HG03354 (cell line): ENCODE measurements around the gene ELMO1.

Source experiments
- ATAC-seq: cut with Tn5 transposase; IDR thresholded peaks from one replicate; pipeline ENCODE4 v1.9.1; 2021; ENCODE audit warnings: mild to moderate bottlenecking; ENCODE audit not compliant: unreplicated experiment, poor library complexity, severe bottlenecking

ELMO1 gene

GRCh38 chr7:37096341-37096740 is 352.3 kb downstream of the ELMO1 start:
- no peak for ATAC-seq

GRCh38 chr7:37095122-37095521 is 353.5 kb downstream of the ELMO1 start:
- ATAC-seq = no peak

GRCh38 chr7:37093257-37093656 is 355.4 kb downstream of the ELMO1 start:
- no peak for ATAC-seq

GRCh38 chr7:37092548-37092947 is 356.1 kb downstream of the ELMO1 start:
- no peak for ATAC-seq

GRCh38 chr7:37089972-37090371 is 358.7 kb downstream of the ELMO1 start:
- no peak for ATAC-seq

GRCh38 chr7:37085600-37085999 is 363.1 kb downstream of the ELMO1 start:
- no peak for ATAC-seq

GRCh38 chr7:37084303-37084702 is 364.4 kb downstream of the ELMO1 start:
- ATAC-seq = no peak

GRCh38 chr7:37083311-37084096 is 365.2 kb downstream of the ELMO1 start:
- ATAC-seq = no peak

GRCh38 chr7:37081436-37081835 is 367.2 kb downstream of the ELMO1 start:
- ATAC-seq = no peak

GRCh38 chr7:37079420-37079819 is 369.2 kb downstream of the ELMO1 start:
- no peak for ATAC-seq

GRCh38 chr7:37076668-37077067 is 372.0 kb downstream of the ELMO1 start:
- ATAC-seq = no peak

- no peak for ATAC-seq
These were observed 374.3 kb downstream of the ELMO1 start for GRCh38 chr7:37074370-37074769.

GRCh38 chr7:37071124-37071523 is 377.5 kb downstream of the ELMO1 start:
- ATAC-seq = no peak

GRCh38 chr7:37070471-37070870 is 378.2 kb downstream of the ELMO1 start:
- ATAC-seq = no peak

GRCh38 chr7:37070031-37070430 is 378.6 kb downstream of the ELMO1 start:
- no peak for ATAC-seq

GRCh38 chr7:37069336-37069735 is 379.3 kb downstream of the ELMO1 start:
- no peak for ATAC-seq

GRCh38 chr7:37068902-37069301 is 379.8 kb downstream of the ELMO1 start:
- no peak for ATAC-seq

- ATAC-seq = no peak
These were observed 380.6 kb downstream of the ELMO1 start for GRCh38 chr7:37068038-37068437.

GRCh38 chr7:37065779-37066271 is 382.8 kb downstream of the ELMO1 start:
- ATAC-seq = no peak

GRCh38 chr7:37062560-37062859 is 386.2 kb downstream of the ELMO1 start:
- ATAC-seq = no peak

- ATAC-seq = no peak
These were observed 386.7 kb downstream of the ELMO1 start for GRCh38 chr7:37061849-37062559.
